Spleen (tissue), 11 donors: Measurements from ENCODE around the gene DDX50. TPM values are rescaled to one million over a fixed set of nuclear protein-coding genes. Genes with fewer than 3 reads are reported as not detected.

ENCODE experiments used
- DNase-seq: peaks from one replicate; pipeline ENCODE4 v3.0.0-alpha.2; 2020
- H3K27ac ChIP-seq, 8 donors: fragments of 200-600 bp; sonication (generic) in 7 of 8; 1 replicate in 4 of 8; 2 replicates in 4 of 8; pipeline versions ENCODE4 v1.5.0 to v1.8.0; 2016 to 2021; ENCODE audit warnings: inconsistent platforms in 4 of 8, mild to moderate bottlenecking in 4 of 8, moderate library complexity in 1 of 8
- H3K27me3 ChIP-seq, 7 donors: fragments of 200-600 bp; sonication (generic) in 6 of 7; replicated peaks in 1 of 7; 1 replicate in 4 of 7; 2 replicates in 3 of 7; pipeline versions ENCODE4 v1.5.0 to v1.8.0; 2016 to 2021; ENCODE audit warnings: inconsistent platforms in 3 of 7, mild to moderate bottlenecking in 1 of 7
- H3K36me3 ChIP-seq, 6 donors: fragments of 200-600 bp; sonication (generic) in 5 of 6; 1 replicate in 4 of 6; 2 replicates in 2 of 6; pipeline versions ENCODE4 v1.5.0 to v1.8.0; 2016 to 2021; ENCODE audit warnings: inconsistent platforms in 2 of 6
- H3K4me1 ChIP-seq, 6 donors: fragments of 200-600 bp; sonication (generic) in 5 of 6; 1 replicate in 3 of 6; 2 replicates in 3 of 6; pipeline versions ENCODE4 v1.5.0 to v1.8.0; 2016 to 2021; ENCODE audit warnings: inconsistent platforms in 3 of 6
- H3K4me3 ChIP-seq, 8 donors: fragments of 200-600 bp; sonication (generic) in 7 of 8; 1 replicate in 4 of 8; 2 replicates in 4 of 8; pipeline versions ENCODE4 v1.5.0 to v1.8.0; 2016 to 2021; ENCODE audit warnings: inconsistent platforms in 4 of 8, mild to moderate bottlenecking in 4 of 8, moderate library complexity in 2 of 8
- H3K9me3 ChIP-seq, 8 donors: fragments of 200-600 bp; sonication (generic) in 7 of 8; 1 replicate in 4 of 8; 2 replicates in 4 of 8; pipeline versions ENCODE4 v1.5.0 to v1.8.0; 2016 to 2021; ENCODE audit warnings: inconsistent platforms in 4 of 8
- POLR2A ChIP-seq, 3 donors: fragments of 450-650 bp; IDR thresholded peaks; one replicate each; pipeline ENCODE4 v1.5.1; 2017; ENCODE audit warnings: antibody characterized with exemption in 3 of 3, mild to moderate bottlenecking in 1 of 3
- POLR2AphosphoS5 ChIP-seq, 3 donors: sonication (generic); formaldehyde crosslinking; IDR thresholded peaks; one replicate each; pipeline ENCODE4 v1.5.1; 2017; ENCODE audit warnings: antibody characterized with exemption in 3 of 3
- WGBS, 5 donors: extraction: QIAGEN DNeasy Blood & Tissue Kit in 3 of 5; methylation state at CpG; one replicate each; pipeline versions ENCODE4 v1.1.5 to v1.1.7; 2013 to 2018; 5-methylcytosine and 5-hydroxymethylcytosine counted together
- intact Hi-C: fragments of 100-400 bp; cut with DNase I; formaldehyde crosslinking; loops from one replicate; pipeline ENCODE4 v1.15.0; 2023; ENCODE audit warnings: low total_unique reads
- polyA plus RNA-seq, 3 donors: library from polyadenylated mRNA; stranded (reverse); fragments of 200-250 nt; gene quantifications; one replicate each; pipeline ENCODE4 v1.2.1, GENCODE V29; 2013
- total RNA-seq, 7 donors: library from RNA; depleted of rRNA in 3 of 7; stranded (reverse); fragments of >200 nt in 3 of 7; fragmentation: NEBNext Ultra II Directional in 4 of 7; extraction: Animal tissue kit (Norgen Biotek cat#: 25700) in 4 of 7; gene quantifications; one replicate each; pipeline versions ENCODE4 v1.1.0 to v1.2.1, GENCODE V29; 2016 to 2021
- TF ChIP-seq, protein P1 (sequence below), 11 experiments: fragments of 200-600 bp in 7 of 11; fragments of 450-650 bp in 4 of 11; sonication (generic) in 4 of 11; IDR thresholded peaks in 8 of 11; conservative IDR thresholded peaks in 3 of 11; 1 replicate in 7 of 11; 2 replicates in 4 of 11; pipeline versions ENCODE4 v1.4.0 to v1.8.0; 2016 to 2021; ENCODE audit warnings: antibody characterized with exemption in 11 of 11, inconsistent platforms in 4 of 11, mild to moderate bottlenecking in 1 of 11
- donor health status: healthy with polysubstance abuse.
- donor health status: DM: no; HTN: no; CAD: no; lungs with moderate emphysema.
- donor health status: DM: no; HTN: no; CAD: no.
- donor health status: Bipolar disorder and iron deficiency.
- donor health status: healthy.
- donor health status: DM: no; HTN: no; CAD: no.
- donor health status: DM: yes; HTN: yes; CAD: no.

DDX50 gene
- total and polyA plus RNA-seq, 10 donors = 19.2 to 33.6 (median 28.4) TPM

DNA sequence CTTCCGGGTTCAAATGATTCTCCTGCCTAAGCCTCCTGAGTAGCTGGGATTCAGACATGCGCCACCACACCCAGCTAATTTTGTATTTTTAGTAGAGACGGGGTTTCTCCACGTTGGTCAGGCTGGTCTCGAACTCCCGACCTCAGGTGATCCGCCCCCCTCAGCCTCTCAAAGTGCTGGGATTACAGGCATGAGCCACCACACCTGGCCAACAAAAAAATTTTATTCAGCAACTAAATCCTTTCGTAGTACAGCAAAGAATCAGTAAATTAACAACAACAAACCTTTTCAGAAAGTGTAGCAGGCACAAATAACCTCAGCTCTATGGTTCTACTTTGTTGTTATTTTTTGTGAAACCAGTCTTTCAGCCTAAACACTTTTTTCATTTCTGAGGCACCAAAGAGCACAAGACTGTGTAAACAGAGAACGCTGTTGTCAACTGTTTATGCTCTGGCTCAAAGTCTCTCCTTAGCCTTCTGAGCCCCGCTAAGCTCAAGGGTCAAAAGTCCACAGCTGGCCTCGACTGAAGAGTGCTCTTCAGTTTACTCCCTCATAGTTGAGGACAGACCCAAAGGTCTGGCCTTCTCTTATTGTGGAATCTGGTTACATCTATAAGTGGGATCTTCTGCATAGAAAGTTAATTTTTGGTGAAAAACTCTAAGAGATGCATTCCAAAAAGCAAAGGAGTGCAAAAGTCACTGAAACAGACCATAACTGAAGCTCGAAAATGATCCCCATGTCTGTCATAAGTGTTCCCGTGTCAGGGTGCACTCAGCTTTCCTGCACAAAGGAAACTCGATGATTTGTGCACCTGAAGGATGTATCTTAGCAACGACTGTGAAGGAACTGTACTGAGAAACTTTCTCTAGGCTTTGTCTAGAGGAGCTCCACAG, 24.6 kb upstream of the DDX50 start:
- no peaks in the 10 kb centered on the region for H3K9me3 ChIP-seq
- no peaks in the 10 kb centered on the region for H3K4me1 ChIP-seq
- H3K4me3 ChIP-seq = no peak overlapping the region
- H3K27ac ChIP-seq = no peak overlapping the region
- no peak for DNase-seq
- no peaks in the 10 kb centered on the region for H3K27me3 ChIP-seq
- WGBS, 5 donors = 74 to 85% (median 79%) methylated on average over 15 of the region's 15 CpGs
- TF ChIP-seq POLR2A (IDR thresholded peaks at IDR 0.05) (no peak), POLR2AphosphoS5 (IDR thresholded peaks at IDR 0.05) (peak in 1 of 3 donors; percentile 9)
- TF ChIP-seq, protein P1, sequence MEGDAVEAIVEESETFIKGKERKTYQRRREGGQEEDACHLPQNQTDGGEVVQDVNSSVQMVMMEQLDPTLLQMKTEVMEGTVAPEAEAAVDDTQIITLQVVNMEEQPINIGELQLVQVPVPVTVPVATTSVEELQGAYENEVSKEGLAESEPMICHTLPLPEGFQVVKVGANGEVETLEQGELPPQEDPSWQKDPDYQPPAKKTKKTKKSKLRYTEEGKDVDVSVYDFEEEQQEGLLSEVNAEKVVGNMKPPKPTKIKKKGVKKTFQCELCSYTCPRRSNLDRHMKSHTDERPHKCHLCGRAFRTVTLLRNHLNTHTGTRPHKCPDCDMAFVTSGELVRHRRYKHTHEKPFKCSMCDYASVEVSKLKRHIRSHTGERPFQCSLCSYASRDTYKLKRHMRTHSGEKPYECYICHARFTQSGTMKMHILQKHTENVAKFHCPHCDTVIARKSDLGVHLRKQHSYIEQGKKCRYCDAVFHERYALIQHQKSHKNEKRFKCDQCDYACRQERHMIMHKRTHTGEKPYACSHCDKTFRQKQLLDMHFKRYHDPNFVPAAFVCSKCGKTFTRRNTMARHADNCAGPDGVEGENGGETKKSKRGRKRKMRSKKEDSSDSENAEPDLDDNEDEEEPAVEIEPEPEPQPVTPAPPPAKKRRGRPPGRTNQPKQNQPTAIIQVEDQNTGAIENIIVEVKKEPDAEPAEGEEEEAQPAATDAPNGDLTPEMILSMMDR (IDR thresholded peaks at IDR 0.05 in 8 of 11, conservative IDR thresholded peaks at IDR 0.05 in 3 of 11) = no peak
- intact Hi-C loops = no loop called here
- no peaks in the 10 kb centered on the region for H3K36me3 ChIP-seq

DNA sequence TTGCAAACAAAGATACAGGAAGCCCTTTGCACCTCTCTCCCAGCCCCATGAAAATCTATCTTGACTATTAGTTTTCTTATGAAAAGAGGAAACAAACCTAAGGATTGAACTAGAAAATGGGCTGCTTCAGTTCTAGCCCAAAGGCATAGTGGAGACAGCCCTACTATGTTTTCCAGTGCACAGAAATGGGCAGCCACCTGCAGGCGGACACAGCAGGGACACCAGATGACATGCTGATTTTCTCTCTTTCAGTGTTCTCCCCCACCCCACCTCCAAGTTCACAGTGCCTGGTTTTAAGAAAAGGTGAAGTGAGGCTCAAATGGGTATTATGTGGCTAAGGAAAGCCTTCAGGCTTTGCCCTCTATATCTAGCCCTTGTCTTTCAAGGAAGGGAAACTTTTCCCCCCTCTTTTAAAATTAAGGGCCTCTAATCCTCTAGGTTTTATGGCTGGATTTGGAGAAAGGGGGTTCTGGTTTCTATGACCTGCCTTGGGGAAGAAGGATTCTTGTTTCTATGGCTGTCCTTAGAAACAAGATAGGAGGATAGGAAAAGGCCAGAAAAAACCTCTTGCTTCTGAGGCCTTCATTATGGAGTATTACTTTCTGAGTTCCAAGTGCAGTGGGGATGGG, 23.5 kb upstream of the DDX50 start:
- 88 to 100% (median 92%) methylated on average over 1 of the region's 1 CpG for WGBS, 5 donors
- Histone ChIP-seq H3K27ac (no peak overlapping the region), H3K4me3 (no peak overlapping the region), H3K36me3 (no peaks in the 10 kb centered on the region), H3K27me3 (no peaks in the 10 kb centered on the region), H3K9me3 (no peaks in the 10 kb centered on the region), H3K4me1 (no peaks in the 10 kb centered on the region)
- DNase-seq = no peak
- no peak for TF ChIP-seq POLR2A (IDR thresholded peaks at IDR 0.05)
- intact Hi-C loops = no loop called here

DNA sequence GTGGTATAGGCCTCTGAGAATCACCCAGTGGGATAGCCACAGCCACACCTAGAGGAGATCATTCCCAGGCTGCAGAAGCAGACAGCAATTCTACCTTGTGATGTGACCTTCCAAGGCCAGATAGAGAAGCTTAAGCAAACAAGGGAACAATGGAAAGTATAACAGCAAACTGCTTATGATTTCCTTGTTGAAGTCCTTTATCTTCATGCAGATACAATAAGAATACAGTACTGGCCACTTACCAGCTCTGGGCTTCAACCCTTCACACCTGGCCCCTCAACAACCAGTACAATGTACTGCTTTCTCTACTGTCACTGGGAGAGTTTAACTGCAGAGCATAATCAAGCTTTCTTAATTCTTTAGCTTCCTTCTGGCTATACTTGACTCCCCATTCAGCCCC, 22.6 kb upstream of the DDX50 start:
- Histone ChIP-seq H3K27me3 (no peaks in the 10 kb centered on the region), H3K4me1 (no peaks in the 10 kb centered on the region), H3K4me3 (no peak overlapping the region), H3K27ac (no peak overlapping the region), H3K36me3 (no peaks in the 10 kb centered on the region), H3K9me3 (no peaks in the 10 kb centered on the region)
- DNase-seq = no peak
- intact Hi-C loops = no loop called here
- TF ChIP-seq, protein P1 (IDR thresholded peaks at IDR 0.05 in 8 of 11, conservative IDR thresholded peaks at IDR 0.05 in 3 of 11) = no peak
- TF ChIP-seq POLR2AphosphoS5 (IDR thresholded peaks at IDR 0.05) = no peak
- no peak for TF ChIP-seq POLR2A (IDR thresholded peaks at IDR 0.05)

DNA sequence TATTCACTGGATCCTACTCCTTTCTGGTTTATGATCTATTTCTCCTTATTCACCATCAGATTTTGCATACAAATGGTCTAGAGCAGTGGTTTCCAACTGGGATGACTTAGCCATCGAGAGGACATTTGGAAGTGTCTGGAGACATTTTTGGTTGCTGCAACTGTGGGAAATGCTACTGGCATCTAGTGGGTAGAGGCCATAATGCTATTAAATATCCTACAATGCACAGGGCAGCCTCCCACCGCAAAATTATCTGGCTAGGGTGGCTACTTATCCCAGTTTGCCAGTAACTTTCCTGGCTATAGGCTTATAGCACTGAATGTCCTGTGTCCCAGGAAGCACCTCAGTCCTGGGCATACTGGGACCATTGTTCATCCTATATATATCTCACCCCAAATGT, 21.5 kb upstream of the DDX50 start:
- Histone ChIP-seq H3K4me1 (no peaks in the 10 kb centered on the region), H3K9me3 (no peaks in the 10 kb centered on the region), H3K36me3 (no peaks in the 10 kb centered on the region), H3K27ac (no peak overlapping the region), H3K4me3 (no peak overlapping the region), H3K27me3 (no peaks in the 10 kb centered on the region)
- intact Hi-C loops = no loop called here
- WGBS, 5 donors = 90 to 98% (median 96%) methylated on average over 2 of the region's 2 CpGs
- TF ChIP-seq, protein P1 (IDR thresholded peaks at IDR 0.05 in 8 of 11, conservative IDR thresholded peaks at IDR 0.05 in 3 of 11) = no peak
- TF ChIP-seq POLR2A (IDR thresholded peaks at IDR 0.05) (no peak), POLR2AphosphoS5 (IDR thresholded peaks at IDR 0.05) (no peak)
- DNase-seq = no peak
